Fibroblast of skin of right biceps (primary cell): ENCODE results near the gene NUDT7.

ENCODE experiments used
- DNase-seq: peaks from one replicate; pipeline ENCODE4 v3.0.0-alpha.2; 2013

Gene NUDT7

DNA sequence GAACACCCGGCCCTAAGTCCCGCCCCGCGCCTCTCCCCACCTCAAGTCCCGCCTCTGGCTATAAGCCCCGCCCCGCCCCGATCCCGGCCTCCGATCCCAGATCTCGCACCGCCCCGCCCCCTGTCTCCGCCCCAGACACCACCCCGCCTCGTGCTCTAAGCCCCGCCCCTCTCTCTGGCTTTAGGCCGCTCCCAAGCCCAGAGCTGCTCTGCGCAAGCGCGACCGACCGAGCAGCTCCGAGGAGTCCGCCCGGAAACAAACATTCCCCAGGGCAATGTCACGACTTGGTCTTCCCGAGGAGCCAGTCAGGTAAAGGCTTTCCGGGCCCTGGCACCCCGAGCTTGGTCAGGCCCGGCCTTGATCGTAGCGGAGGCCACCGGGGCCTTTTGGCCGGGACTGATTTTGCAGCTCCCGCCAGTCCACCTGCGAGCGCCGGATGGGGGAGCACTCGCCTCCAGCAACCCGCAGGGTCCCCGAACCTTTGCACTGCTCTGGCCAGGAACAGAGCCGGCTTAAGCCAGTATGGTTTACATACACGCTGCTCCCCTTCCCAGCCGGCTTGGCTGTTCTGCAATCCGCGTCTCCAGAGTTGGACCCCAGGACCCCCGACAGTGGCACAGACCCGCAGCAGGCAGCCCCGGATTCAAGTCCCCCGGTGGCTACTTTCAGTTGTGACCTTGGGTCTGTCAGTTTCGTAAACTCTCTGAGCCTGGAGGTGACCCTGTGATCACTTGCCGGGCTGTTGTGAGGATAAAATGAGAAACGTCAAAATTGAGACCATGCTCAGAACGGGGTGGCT, at the start of gene NUDT7:
Gene NUDT7, plus strand, starts transcription at position 206 of the 799 bp plus-strand sequence. Its CDS starts 69 bp downstream, at position 275.
- DNase-seq: peak; percentile 96

DNA sequence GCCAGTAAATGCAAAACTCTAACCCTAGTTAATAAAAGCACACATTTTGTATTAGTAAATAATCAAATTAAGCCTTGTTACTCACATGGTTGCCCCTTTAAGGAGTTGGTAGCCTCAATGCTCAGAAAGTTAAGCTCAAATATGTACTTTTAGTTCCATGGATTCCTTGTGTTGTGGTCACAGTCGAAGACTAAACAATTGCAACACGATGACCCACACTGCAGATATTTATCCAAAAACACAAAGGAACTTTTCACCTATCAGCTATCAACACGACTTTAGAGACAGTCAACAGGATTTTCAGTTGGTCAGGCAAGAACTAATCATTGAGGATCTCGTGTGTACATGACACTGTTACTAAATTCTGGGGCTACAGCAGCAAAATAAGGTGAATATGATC, 47.4 kb upstream of the NUDT7 start:
- peak; percentile 47 for DNase-seq

DNA sequence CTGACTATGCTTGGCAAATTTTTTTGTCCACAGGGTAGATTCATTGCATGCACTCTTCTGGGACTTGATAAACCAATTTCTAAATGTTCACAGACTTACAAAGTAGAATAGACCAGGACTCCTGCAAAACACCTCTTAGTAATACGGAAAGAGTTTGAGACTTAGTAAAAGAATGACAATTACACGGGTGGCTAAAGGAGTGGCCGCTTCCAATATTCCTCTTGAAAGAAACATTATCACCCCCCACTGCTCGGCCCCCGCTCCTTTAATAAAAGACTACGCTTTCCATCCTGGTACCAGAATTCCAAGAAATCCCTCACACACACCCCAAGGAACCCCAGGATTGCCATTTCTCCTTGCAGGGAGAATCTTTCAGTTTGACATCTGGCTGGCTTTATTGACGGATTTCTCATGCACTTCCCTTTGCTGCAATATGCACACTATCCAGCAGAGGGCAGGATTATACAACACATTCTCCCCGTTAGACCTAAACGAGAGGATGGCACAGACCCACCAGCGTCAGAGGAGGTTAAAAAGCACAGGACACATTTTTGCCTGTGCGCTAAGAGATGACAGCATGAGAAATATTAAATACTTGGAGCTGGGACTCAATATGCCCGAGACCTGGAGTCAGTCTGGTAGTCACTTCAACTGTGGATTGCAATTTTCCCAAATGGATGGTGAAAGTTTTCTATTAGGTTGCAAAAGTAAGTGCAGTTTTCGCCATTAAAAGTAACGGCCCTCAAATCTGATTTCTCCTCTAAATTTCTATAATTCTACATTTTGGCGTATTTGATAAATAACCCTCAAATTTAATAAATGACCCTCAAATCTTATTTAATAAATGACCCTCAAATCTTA, 46.6 kb upstream of the NUDT7 start:
- DNase-seq: peak; percentile 74

DNA sequence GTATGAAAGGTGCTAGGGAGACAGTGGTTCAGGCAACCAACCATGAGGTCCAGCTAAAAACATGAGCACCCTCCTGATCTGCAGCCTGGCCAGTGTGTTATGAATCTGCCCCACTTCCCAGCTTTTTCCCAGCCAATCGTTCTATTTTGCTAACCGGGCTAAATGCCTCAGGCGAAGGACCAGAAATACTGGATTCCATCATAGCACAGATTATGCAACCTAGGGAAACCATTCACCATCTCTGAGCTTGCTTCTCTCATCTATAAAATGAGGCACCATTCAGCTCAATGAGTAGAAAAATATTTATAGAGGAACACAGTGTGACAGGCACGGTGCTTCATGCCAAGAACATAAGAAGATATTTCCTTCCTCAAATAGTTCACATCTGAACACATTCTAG, 45.2 kb upstream of the NUDT7 start:
- no peak for DNase-seq

DNA sequence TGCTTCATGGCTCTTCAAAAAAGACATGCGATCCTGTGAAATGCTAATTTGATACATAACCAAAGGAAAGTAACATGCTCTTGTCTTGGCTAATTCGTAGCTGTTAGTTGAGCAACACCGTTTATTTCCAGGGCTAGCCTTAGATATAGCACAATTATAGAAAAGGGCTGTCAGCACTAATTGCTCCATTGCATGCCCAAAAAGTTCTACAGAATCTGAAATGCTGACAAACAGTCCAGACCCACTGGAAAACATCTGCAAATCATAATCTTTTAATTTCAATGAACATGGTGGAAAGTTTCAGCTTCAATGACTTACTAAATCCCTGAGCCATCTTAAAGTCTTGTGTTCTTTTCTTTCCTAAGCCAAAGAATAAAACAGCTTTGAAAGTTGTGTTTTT, 42.9 kb upstream of the NUDT7 start:
- DNase-seq: no peak

DNA sequence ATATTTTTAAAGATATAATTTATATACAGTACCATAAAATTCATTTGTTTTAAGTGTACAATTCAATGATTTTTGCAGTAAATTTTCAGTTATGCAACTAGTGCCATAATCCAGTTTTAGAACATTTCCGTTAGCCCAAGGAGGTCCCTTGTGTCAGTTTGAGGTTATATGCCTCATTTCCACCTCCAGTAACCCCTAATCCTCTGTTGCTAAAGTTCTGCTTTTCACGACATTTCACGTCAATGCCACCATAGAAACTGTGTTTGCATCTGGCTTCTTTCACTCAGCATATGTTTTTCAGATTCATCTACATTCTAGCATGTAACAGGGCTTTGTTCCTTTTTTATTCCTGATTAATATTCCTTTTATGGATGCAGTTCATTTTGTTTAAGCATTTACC, 42.4 kb upstream of the NUDT7 start:
- DNase-seq: peak; percentile 36

DNA sequence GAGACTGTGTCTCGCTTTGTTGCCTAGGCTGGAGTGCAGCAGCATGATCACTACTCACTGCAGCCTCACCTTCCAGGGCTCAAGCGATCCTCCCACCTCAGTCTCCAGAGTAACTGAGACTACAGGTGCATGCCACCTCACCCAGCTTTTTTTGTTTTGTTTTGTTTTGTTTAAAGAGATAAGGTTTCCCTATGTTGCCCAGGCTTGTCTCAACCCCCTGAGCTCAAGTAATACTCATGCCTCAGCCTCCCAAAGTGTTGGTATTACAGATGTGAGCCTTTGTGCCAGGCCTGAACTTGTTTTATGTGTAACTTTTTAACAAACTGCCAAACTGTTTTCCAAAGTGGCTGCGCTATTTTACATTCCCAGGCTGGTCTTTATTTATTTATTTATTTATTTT, 41.8 kb upstream of the NUDT7 start:
- DNase-seq: no peak

- no peak for DNase-seq
Observed at GRCh38 chr16:77682586-77682985, 39.7 kb upstream of the NUDT7 start.

- DNase-seq: no peak
Observed at GRCh38 chr16:77683397-77684180, 38.7 kb upstream of the NUDT7 start.

GRCh38 chr16:77684181-77684526, 38.2 kb upstream of the NUDT7 start:
- no peak for DNase-seq

- DNase-seq: no peak
Observed at GRCh38 chr16:77686385-77686784, 35.9 kb upstream of the NUDT7 start.

- DNase-seq: no peak
Observed at GRCh38 chr16:77689971-77690370, 32.3 kb upstream of the NUDT7 start.

GRCh38 chr16:77690416-77690815, 31.9 kb upstream of the NUDT7 start:
- no peak for DNase-seq

- no peak for DNase-seq
Observed at GRCh38 chr16:77692612-77693011, 29.7 kb upstream of the NUDT7 start.

- no peak for DNase-seq
Observed at GRCh38 chr16:77696149-77696548, 26.2 kb upstream of the NUDT7 start.

GRCh38 chr16:77700846-77701245, 21.5 kb upstream of the NUDT7 start:
- no peak for DNase-seq

DNA sequence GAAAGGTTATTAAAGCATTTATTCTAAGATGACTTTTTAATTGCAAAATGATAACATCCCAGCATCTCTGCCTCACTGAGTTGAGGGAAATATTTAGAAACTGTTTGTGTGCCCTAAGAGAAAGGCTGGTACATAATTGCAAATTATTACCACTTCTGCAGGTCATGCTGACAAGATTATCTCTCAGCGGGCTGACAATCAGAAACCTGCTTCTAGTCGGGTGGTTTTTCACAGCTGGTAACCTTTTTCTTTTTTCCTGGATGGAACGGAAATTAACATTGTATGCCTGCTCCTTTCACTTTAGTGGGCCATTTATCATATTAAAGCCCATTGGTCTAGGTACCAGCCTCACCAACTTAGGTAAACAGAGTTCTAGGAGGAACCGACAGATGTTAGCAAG, 17.0 kb upstream of the NUDT7 start:
- no peak for DNase-seq

GRCh38 chr16:77711179-77711578, 11.1 kb upstream of the NUDT7 start:
- DNase-seq: no peak

DNA sequence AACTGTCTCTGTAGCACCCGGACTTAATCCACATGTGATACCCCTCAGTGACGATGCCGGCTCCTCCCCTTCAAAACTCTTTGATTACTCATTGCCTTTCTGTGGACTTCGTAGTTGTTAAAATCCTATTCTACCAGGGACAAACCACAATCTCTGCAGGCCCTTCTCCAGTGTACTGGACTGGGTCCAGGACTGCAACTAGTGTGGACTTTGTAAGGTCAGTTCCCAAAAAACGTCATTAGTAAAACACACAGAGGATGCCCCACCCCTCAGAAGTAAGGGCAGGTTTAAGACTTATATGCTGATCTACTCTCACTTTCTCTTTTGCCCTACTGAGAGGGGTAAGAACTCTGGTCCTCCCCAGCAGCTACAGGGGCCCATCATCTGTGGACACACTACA, 10.5 kb upstream of the NUDT7 start:
- peak; percentile 43 for DNase-seq

GRCh38 chr16:77715145-77715544, 7.2 kb upstream of the NUDT7 start:
- DNase-seq: no peak

- no peak for DNase-seq
Observed at GRCh38 chr16:77721752-77722308, 484 bp upstream of the NUDT7 start.

DNA sequence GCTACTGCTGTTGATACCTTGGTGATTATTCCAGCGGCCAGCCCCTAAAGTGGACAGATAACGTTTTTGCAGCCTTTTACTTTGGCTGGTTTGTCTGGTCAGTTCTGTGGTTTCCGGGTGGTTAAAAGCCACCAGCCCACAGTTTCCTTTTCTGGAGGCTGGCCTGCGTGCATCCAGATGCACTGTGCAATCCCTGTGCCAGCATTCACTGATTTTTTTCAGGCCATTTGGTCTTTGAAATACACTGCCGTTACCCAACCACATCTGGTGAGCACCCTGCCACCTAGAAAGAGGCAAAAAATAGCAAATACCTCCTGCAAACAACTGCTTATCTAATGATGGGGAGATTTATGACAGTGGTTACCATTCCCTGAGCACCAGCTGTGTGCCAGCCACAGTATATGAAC, 797 bp downstream of the NUDT7 start:
- peak; percentile 14 for DNase-seq

DNA sequence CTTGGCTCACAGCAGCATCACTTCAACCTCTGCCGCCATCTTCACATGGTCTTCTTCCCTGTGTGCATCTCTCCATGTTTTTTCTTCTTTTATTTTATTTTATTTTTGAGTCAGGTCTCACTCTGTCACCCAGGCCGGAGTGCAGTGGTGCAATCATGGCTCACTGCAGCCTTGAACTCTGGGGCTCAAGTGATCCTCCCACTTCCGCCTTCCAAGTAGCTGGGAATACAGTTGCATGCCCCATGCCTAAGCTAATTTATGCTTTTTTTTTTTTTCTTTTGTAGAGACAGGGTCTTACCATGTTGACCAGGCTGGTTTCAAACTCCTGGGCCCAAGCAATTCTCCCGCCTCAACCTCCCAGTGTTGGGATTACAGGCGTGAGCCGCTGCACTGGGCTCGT, 1.9 kb downstream of the NUDT7 start:
- DNase-seq: no peak
